ENCODE data around the gene G3BP1. TPM values are rescaled to one million over a fixed set of nuclear protein-coding genes. Genes with fewer than 3 reads are reported as not detected.

The G3BP1 gene
- total and polyA plus RNA-seq, 2 of the 13 experiments (the other 11 are each of a cell fraction or from before 2014, with no cell fraction given), result 36.7 to 320 TPM

DNA sequence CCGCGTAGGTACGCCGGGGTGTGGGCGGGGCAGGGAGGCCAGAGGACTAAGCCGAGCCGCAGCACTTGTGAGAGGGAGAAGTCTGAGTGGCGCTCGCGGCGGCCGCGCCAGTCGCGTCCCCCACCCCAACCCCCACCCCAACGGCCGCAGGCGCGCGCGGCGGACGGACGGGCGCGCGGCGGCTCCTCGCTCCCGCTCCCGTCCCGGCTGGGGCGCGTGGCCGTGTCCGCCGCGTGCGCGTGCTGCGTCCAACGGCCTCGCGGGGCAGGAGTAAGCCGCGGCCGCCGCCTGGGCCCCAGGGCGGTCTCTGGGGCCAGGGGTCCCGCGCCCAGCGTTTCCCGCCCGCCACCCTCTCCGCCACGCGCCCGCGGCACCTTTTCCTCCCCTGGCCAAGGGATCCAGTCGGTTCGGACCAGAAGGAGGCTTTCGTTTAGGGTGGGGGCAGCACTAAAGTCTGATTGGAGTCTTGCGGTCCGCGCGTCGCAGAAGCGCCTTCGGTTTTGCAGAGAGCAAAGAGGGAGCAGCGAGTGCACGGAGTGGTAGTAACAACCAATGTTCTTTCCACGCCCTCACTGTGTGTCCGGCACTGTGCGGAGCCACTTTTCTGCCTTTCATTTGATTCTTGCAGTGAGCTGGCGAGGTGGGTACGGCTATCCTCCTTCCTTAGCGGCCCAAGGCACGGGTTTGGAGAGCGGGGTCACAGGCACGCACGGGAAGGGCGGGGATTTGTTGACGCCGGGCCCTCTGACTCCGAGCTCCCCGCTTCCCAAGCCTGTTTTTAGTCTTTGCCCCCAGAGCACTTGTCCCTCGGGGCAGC lies 483 bp downstream of the G3BP1 start (continued):
- TF ChIP-seq, protein P1, sequence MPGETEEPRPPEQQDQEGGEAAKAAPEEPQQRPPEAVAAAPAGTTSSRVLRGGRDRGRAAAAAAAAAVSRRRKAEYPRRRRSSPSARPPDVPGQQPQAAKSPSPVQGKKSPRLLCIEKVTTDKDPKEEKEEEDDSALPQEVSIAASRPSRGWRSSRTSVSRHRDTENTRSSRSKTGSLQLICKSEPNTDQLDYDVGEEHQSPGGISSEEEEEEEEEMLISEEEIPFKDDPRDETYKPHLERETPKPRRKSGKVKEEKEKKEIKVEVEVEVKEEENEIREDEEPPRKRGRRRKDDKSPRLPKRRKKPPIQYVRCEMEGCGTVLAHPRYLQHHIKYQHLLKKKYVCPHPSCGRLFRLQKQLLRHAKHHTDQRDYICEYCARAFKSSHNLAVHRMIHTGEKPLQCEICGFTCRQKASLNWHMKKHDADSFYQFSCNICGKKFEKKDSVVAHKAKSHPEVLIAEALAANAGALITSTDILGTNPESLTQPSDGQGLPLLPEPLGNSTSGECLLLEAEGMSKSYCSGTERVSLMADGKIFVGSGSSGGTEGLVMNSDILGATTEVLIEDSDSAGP (CRISPR knock-in tag; IDR thresholded peaks at IDR 0.05; ENCODE audit: borderline replicate concordance), result peak; percentile 20
- 0 out of 2 replicates have a peak, but pooled peaks have one; percentile 48 for TF ChIP-seq ZNF30 (CRISPR knock-in tag; IDR thresholded peaks at IDR 0.05)
- TF ChIP-seq ZNF382 (CRISPR knock-in tag; IDR thresholded peaks at IDR 0.05; ENCODE audit: borderline replicate concordance), result no peak
- TF ChIP-seq ZFP82 (CRISPR knock-in tag; IDR thresholded peaks at IDR 0.05; ENCODE audit: borderline replicate concordance), result no peak
- no peak for TF ChIP-seq SIN3A (IDR thresholded peaks at IDR 0.05; ENCODE audit: borderline replicate concordance, low read depth, low read length)
- TF ChIP-seq CREB1 (IDR thresholded peaks at IDR 0.05), result no peak
- no peak for TF ChIP-seq CREB1 (CRISPR knock-in tag; IDR thresholded peaks at IDR 0.05)
- TF ChIP-seq FOXA1 (IDR thresholded peaks at IDR 0.05), result no peak
- no peak for TF ChIP-seq FOXA1 (CRISPR knock-in tag; IDR thresholded peaks at IDR 0.05)
- no peak for TF ChIP-seq REL (CRISPR knock-in tag; conservative IDR thresholded peaks at IDR 0.05)
- no peak for TF ChIP-seq ZNF720 (CRISPR knock-in tag; IDR thresholded peaks at IDR 0.05)
- no peak for TF ChIP-seq HNRNPL (IDR thresholded peaks at IDR 0.05; ENCODE audit: low read depth, low read length)
- TF ChIP-seq ZNF530 (CRISPR knock-in tag; IDR thresholded peaks at IDR 0.05; ENCODE audit: low read depth), result no peak
- no peak for TF ChIP-seq CHCHD3 (CRISPR knock-in tag; IDR thresholded peaks at IDR 0.05)
- TF ChIP-seq PBX3 (CRISPR knock-in tag; IDR thresholded peaks at IDR 0.05; ENCODE audit: borderline replicate concordance), result no peak
- no peak for TF ChIP-seq ZNF282 (IDR thresholded peaks at IDR 0.05; ENCODE audit: partially characterized antibody)
- TF ChIP-seq, protein P2, sequence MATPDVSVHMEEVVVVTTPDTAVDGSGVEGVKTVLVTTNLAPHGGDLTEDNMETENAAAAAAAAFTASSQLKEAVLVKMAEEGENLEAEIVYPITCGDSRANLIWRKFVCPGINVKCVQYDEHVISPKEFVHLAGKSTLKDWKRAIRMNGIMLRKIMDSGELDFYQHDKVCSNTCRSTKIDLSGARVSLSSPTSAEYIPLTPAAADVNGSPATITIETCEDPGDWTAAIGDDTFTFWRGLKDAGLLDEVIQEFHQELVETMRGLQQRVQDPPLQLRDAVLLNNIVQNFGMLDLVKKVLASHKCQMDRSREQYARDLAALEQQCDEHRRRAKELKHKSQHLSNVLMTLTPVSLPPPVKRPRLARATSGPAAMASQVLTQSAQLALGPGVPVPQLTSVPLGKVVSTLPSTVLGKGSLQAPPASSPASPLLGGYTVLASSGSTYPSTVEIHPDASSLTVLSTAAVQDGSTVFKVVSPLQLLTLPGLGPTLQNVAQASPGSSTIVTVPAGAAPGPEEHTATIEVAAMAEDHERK (CRISPR knock-in tag; IDR thresholded peaks at IDR 0.05; ENCODE audit: low read depth), result no peak
- no peak for TF ChIP-seq FOXC1 (CRISPR knock-in tag; IDR thresholded peaks at IDR 0.05; ENCODE audit: borderline replicate concordance)
- TF ChIP-seq MXD1 (CRISPR knock-in tag; IDR thresholded peaks at IDR 0.05), result no peak
- TF ChIP-seq YEATS4 (CRISPR knock-in tag; IDR thresholded peaks at IDR 0.05; ENCODE audit: borderline replicate concordance), result no peak
- TF ChIP-seq ZNF737 (CRISPR knock-in tag; IDR thresholded peaks at IDR 0.05; ENCODE audit: borderline replicate concordance), result no peak
- no peak for TF ChIP-seq STAG1 (CRISPR knock-in tag; IDR thresholded peaks at IDR 0.05)
- TF ChIP-seq ZNF557 (CRISPR knock-in tag; IDR thresholded peaks at IDR 0.05), result no peak
- no peak for TF ChIP-seq NFYB (CRISPR knock-in tag; IDR thresholded peaks at IDR 0.05)
- no peak for TF ChIP-seq POGZ (CRISPR knock-in tag; IDR thresholded peaks at IDR 0.05)
- no peak for TF ChIP-seq ZNF790 (CRISPR knock-in tag; IDR thresholded peaks at IDR 0.05; ENCODE audit: borderline replicate concordance)
- no peak for TF ChIP-seq ZSCAN22 (CRISPR knock-in tag; IDR thresholded peaks at IDR 0.05)
- TF ChIP-seq ZNF75D (CRISPR knock-in tag; IDR thresholded peaks at IDR 0.05; ENCODE audit: borderline replicate concordance), result no peak

Measured in HepG2 (cell line).